HG02970 (cell line): ENCODE data around the gene TNNT2.

ENCODE experiments used
- ATAC-seq: cut with Tn5 transposase; IDR thresholded peaks from one replicate; pipeline ENCODE4 v1.9.1; 2021; ENCODE audit warnings: mild to moderate bottlenecking, moderate library complexity, moderate number of reproducible peaks; ENCODE audit not compliant: unreplicated experiment, low FRiP score

The TNNT2 gene

DNA sequence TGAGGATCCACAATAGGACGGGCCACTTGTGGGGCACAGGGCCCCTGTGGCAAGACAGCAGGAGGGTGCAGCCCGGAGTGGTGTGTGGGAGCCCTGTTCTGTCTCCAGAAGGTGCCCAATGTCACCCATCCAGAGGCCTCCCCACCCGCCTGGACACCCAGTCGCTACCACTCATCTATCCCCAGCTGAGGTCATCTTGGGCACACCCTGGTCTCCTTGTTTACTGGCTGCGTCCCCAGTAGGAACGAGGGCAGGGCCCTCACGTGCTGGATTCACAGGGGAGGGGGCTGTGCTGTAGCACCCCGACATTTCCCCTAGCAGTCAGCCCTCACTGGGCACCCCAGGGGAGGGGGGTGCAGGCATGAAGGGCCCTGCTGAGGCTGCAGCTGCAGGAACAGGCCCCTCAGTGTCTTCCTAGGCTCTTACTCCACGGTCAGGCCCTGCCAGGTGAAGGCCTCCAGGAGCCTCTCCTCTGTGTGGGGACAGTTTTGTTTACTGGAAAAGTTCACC is 2.3 kb upstream of the TNNT2 start:
- no peak for ATAC-seq

DNA sequence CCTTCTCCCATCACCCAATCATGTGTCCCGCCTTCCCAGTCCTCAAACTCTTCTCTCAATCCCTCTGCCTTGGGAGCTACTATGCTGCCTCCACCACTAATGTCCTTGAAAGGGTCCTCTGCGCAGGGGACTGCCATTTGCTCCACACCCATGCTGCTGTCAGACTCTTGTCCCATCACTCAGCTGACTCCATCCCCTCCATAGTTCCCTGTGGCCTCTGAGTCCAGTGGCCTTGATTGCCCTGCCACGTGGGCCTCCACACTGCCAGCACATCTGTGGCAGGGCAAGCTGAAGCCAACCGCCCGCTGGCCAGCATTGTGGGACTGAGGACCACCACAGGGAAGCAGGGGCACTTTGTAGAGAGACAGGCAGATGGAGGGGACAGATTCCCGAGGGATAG is 1.3 kb upstream of the TNNT2 start:
- no peak for ATAC-seq

DNA sequence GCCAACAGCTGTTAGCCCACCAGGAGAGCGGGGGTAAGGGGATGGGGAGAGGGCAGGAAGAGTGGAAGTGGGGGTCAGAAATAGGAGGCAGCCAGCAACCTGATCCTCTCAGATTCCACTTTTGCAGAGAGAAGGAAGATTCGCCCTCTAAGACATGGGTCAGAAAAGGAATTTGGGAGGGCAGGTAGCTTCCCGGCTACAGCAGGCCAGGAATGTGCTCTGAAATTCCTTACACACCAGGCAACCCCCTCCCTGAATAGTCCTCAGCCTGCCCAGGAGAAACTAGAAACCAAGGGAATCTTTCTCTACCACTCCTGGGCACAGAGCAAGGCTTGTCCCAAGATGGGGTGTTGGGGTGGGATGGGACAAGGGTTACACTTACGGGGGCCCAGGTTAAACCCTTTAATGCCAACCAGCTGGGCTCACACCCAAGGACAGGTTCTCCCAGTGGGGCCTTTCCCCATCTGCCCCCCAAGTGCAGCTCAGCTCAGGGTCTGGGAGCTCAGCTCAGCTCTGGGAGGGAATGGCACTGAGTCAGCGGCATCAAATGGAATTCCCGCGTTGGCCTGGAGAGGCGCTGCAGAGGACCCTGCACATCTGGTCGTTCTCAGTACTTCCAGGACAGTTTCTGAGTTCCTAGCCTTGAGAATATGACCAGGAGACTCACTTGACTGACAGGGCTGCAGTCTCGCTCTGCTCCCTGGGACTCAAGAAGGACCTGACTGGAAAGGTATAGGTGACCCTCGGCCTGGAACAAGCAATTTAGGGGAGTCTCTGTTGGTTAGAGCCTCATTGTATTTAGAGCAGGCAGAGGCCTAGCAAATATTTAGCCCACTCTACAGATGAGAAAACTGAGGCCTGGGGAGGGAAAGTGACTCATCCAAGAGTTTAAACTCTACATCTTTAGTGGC is 761 bp downstream of the TNNT2 start:
- no peak for ATAC-seq

DNA sequence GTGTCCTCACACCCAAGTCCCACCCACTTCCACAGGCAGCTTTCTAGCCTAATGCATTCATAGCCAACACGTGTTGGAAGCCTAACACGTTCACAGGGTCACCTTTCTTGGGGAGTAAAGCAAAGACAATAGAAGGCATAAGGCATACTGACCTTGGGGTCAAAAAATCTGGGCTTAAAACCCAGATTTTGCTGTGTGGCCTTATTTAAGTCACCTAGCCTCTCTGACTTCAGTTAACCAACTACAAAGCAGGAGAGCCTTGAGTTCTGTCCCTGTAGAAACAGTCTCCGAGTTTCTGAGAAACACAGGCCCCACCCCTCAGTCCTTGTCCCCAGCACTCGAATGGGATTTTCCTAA is 1.4 kb downstream of the TNNT2 start:
- ATAC-seq = no peak

DNA sequence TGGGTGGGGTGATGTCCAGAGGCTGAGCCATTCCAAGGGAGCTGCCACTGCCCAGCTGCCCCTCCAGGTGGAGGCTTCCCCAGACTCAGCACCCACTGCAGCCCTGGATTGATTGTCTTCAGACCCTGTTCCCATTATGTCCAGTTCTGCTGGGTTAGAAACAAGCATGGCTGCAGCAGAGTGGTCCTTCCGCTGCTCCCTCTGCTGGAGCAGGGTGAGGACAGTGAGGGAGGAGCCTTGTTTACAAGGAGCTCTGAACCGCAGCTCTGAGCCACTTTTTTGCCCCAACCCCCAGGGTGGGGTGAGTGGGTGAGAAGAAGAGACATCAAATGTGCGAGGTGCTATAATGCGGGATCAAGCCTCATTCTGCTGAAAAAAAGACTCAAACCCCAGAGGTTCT is 2.3 kb downstream of the TNNT2 start:
- ATAC-seq = no peak

DNA sequence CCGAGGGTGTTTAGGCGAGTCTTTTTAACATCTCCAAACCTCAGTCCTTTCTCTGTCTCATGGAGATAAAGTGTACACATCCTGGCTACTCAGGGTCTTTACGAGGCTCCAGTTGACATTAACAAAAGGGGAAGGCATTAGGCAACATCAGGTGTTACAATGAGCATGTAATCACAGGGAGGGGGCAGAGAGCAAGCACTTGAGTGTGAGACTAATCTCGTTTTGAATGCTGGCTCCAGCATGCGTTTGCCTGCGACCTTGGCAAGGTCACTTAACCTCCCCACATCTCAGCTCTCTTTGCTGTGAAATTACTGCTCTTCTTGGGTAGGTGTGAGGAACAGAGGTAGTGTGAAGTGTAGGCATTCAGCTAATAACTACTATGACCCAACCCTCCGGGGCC is 3.1 kb downstream of the TNNT2 start:
- ATAC-seq = no peak

DNA sequence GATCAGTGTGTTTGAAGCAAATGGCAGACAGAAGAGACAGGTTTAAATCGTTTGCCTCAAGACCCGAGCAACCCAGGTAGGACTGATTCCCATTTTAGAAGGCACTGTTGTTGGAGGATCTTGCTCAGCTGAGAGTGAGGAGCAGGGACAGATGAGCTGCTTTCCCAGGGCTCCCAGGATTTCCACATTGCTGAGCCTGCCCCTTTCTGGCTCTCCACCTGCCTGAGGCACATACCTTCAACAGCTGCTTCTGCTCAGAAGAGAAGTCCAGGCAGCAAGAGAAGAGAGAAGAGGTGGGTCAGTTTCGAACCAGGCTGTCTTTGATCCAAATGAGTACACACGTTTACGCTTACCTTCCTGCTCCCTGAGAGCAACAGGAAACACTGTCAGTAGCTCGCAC is 5.7 kb downstream of the TNNT2 start:
- no peak for ATAC-seq

DNA sequence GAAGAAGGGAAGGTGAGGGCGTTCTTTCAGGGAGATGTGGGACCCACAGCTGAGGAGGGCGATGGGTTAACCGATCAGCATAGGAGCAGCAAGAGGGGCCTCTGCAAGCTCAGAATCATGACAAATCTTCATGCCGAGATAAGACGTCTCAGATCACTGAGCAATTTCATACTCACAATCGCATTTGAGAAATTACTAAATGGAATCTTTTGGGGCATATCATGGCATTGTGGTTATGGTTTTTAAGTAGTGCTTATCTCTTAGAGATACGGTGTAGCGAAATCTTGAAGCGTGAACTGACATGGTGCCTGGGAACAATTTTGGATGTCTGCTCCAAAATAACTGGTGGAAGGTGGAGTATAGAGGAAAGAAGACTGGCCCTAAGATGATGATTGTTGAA is 6.2 kb downstream of the TNNT2 start:
- no peak for ATAC-seq

DNA sequence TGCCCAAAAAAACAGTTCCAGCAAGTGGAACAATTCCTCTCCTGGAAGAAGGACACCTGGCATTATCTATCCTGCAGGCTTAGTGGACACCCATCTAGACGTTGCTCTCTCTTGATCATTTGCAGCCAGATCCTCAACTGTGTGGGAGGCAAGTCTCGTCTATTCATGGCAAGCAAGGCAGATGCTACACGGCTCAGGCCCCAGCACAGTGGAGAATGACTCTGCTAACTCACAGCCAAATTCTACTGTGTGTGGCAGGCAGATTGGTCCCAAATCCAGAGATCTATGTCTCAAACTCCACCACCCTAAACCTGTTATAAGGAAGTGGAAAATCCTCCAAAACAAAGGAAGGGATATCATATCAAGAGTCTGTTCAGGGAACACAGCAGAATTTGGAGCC is 7.0 kb downstream of the TNNT2 start:
- no peak for ATAC-seq

DNA sequence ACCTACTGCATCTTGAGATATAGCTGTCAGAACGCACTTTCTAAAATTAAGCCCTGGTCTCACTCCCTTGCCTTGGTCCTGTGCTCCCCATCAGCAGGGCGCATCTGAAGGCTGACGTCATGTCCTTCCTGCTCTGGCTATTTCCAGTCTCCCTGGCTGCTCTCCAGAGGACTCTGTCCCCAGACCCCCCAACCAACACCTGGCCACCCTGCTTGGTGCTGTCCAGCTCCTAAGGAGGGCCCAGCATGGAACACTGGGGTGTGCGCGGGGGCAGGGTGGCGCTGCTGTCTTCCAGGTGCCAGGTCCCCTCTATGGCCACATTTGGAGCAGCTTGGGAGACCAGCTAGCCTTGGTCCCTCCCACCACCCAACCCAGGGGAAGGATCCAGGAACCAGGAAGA is 8.3 kb downstream of the TNNT2 start:
- no peak for ATAC-seq

DNA sequence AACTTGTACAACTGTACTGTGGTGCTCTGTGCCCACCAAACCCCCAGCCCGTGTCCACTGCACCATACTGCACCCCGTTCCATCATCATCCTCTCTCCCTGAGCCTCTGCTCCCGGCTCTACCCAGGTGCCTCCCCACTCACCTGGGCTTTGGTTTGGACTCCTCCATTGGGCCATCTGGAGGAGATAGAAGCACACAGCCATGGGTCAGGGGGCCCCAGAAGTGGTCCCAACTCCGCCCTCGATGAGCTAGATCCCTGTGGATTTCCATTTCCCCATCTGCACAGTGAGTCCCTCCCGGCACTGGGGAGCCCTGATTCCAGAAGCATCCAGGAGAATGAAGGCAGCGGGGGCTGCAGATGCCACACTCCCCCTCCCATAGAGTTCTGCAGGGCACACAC is 10.8 kb downstream of the TNNT2 start:
- ATAC-seq = no peak

DNA sequence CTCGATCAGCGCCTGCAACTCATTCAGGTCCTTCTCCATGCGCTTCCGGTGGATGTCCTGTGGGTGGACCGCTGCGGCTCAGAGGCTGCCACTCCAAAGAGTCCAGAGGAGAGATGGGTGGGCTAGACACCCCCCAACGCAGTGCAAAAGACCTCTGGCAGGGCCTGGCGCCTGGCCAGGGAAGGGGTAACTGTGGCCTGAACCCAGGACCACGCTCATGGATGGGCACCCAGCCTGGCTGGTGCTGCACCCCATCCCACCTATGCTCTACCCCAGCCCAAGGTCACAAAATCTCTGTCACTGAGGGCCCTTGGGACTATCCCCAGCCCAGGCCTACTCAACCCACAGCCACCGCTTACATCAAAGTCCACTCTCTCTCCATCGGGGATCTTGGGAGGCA is 12.2 kb downstream of the TNNT2 start:
- no peak for ATAC-seq

DNA sequence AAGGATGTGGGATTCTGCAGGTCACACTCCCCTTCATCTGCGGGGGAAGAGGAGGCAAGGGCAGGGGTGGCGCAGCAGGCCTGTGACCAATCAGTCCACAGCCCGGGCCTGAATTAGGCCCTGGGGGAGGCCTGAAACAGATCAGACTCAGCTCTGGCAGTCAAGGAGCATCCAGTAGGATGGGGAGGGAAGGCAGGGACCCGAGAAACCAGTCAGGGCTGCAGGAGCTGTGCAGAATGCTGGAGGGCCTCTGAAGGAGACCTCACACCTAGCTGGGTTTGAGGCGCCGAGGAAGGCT is 12.7 kb downstream of the TNNT2 start:
- no peak for ATAC-seq

DNA sequence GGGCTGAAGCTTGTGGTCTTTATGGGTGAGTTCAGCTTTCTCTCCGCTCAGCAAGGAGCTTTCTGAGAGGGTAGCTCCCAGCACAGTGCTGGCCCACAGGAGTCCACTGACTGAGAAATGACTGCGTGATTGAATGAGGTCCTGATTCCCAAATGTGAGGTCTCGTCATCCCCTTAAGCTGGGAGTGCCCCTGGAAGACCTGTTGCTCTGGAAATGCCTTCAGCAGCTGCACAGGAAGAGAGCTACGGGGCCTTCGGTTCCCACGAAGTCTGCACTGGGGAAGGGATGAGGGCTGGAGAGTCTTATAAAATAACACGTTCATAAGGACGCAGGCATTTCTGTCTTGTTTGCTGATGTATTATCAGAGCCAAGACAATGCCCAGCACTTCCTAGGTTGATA is 14.0 kb downstream of the TNNT2 start:
- no peak for ATAC-seq

DNA sequence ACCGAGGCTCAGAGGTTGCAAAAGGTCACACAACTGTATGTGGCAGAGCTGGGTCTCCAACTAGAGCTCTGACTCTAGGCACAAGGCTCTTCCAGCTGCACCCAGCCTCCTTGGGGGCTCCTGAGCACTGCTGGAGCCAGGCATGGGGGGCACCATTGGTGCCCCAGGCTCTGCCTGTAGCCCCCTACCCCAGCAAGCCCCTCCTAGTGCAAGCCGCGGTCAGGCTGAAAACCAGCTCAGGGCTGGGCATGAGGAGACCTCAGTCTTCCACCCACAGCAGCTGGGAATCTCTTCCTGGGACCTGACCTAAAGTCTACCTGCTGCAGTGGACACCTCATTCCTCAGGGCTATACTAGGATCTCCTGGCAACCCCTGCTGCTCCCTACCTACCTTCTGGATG is 14.6 kb downstream of the TNNT2 start:
- ATAC-seq = no peak

DNA sequence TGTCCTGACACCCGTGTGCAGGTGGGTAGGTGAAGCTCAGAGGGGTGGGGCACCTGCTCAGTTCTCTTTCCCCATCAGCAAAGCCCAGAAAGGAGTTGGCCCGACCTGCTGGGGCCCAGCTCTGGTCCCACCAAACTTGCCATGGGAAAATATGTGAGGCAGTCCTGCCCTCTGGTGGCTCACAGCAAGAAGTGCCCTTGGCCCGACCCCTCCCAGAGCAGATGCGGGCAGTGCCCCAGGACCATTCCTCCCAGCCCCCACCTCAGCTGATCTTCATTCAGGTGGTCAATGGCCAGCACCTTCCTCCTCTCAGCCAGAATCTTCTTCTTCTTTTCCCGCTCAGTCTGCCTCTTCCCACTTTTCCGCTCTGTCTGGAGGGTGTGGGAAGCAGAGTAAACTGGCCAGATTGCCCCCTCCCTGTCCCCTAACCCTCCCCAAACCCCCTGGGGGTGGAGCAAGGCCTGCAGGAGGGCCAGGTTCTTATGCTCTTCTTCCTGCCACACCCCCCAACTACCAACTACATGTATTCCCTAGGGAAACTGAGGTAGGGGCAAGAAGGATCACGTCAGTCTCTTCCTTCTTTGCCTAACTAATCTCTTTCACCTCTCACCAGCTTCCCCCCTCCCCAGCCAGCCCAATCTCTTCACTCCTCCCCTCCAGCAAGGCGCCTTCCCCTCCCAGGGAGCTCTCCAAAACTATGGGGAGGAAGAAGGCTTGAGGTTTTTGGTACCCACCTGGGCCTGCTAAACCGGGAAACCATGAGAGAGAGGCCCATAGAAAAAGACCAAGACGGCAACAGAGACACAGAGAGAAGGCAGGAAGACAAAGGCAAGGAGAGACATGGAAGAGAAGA is 15.6 kb downstream of the TNNT2 start:
- ATAC-seq = no peak

DNA sequence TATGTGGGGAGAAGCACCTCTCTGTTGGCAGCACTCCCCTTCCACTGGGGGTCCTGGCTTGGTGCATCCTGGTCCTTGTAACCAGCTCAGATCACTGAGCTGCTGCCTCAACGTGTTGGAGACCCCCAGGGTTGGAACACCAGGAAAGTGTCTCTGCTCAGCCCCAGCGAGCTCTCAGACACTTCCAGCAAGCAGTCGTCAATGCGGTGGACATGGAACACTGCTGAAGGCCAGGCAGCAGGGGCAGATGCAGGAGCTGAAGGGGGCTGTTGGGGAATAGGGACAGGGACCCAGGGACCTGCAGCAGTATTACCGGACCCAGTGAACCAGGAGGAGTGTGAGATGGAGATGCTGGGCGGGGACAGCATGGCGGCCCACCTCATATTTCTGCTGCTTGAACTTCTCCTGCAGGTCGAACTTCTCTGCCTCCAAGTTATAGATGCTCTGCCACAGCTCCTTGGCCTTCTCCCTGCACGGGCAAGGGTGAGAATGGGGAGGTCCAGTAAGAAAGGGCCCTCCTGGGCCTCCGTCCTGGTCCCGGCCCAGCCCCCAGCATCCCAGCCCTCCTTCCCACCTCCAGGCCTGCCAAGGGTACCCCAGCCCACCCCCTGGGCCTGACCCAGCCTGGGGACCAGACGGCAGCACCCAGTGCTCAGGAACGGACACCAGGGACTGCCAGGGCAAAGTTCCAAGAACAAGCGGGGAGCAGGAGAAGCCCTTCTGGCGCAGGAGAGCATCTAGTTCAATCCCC is 16.4 kb downstream of the TNNT2 start:
- ATAC-seq = no peak

DNA sequence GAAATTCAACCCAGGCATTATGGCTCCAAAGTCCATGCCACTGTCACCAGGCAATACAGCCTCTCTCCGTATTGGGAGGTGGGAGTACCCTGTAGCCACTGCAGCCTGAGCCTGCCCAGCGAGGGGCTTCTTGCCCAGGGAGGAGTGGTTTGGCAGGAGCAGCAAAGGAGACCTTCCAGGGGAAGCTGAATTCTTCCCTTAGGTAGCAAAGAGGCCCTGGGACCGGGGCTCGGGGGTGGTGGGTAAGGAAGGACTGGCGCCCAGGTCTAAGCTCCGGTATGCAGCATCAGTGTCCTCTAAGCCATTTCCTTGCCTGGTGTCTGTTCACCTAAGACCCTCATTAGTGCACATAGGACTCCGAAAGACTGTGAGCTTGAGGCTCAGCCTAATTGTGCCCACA is 17.0 kb downstream of the TNNT2 start:
- ATAC-seq = no peak

DNA sequence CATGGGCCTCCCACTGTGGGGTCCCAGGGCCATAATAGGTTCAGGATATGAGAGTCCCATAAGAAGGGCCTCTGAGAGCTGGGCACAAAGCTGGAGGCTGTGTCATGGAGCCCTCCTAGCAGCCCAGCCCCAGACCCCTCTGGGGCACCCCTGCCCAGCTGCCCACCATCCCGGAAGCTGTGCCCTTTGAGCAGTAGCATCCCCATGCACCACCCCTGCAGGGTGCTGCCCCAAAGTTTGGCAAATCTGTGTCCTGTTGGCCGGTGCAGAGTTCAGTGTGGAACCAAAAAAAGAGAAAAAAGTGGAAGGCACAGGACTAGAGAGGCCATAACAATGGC is 17.6 kb downstream of the TNNT2 start:
- no peak for ATAC-seq

DNA sequence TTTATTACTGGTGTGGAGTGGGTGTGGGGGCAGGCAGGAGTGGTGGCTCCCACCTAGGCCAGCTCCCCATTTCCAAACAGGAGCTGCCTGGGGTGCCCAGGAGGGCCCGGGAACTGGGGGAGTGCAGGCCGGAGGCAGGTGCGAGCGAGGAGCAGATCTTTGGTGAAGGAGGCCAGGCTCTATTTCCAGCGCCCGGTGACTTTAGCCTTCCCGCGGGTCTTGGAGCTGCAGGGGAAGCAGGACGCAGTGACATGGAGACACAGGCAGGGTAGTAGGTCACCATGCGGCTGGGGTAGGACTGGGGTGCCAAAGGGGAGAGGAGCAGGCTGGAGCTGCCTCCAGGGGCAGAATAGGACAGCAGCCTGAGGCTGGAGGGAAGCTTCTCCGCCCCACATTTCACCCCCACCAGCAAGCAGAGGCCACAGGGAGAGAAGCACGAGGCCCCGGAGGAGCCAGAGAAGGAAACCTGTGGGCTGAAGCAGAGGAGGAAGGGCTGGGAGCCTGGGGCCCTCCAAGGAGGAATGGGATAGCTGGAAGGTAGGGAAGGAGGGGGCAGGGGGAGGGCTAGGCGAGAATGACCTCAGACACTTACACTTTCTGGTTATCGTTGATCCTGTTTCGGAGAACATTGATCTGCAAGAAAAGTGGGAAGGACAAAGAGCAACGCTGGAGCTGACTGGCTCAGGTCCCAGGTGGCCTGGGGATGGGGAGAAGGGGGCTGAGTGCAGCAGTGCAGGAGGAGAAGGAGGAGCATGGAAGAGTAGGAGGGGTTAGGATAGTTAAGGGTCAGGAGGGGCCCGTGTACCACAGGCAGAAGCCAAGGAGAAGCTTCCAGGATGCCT is 18.2 kb downstream of the TNNT2 start:
- no peak for ATAC-seq
